Esophagus squamous epithelium (tissue), 4 donors: ENCODE measurements around the gene SLC25A48.

Experiments
- POLR2A ChIP-seq, 4 donors: fragments of 450-650 bp; IDR thresholded peaks; one replicate each; pipeline ENCODE4 v1.6.1; 2017; ENCODE audit warnings: antibody characterized with exemption in 4 of 4, mild to moderate bottlenecking in 4 of 4, moderate library complexity in 3 of 4
- TF ChIP-seq, protein P1 (sequence below), 6 experiments: fragments of 450-650 bp in 4 of 6; fragments of 200-600 bp in 2 of 6; sonication (generic) in 2 of 6; IDR thresholded peaks; one replicate each; pipeline ENCODE4 v1.5.1; 2016 to 2019; ENCODE audit warnings: antibody characterized with exemption in 6 of 6, mild to moderate bottlenecking in 4 of 6, moderate library complexity in 4 of 6

DNA sequence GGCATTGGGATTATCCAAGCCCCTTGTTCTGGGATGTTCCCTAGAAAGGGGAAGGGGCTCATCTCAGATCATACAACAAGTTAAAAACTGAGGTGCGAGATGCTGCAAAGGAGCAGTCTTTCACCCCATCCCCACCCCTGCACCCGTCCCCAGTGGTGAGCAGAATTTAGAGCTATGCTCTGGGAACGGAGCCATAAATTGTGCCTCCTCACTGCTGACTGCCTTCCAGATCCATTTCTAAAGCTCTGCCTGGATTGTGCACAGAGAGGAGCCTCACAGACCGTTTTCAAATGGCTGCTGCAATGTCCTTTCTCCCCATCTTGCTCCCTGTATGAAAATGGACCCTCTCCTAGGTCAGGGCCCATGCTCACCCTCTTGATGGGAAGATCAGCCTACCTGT lies 8.3 kb downstream of the SLC25A48 start:
- TF ChIP-seq POLR2A (IDR thresholded peaks at IDR 0.05): no peak
- TF ChIP-seq, protein P1, sequence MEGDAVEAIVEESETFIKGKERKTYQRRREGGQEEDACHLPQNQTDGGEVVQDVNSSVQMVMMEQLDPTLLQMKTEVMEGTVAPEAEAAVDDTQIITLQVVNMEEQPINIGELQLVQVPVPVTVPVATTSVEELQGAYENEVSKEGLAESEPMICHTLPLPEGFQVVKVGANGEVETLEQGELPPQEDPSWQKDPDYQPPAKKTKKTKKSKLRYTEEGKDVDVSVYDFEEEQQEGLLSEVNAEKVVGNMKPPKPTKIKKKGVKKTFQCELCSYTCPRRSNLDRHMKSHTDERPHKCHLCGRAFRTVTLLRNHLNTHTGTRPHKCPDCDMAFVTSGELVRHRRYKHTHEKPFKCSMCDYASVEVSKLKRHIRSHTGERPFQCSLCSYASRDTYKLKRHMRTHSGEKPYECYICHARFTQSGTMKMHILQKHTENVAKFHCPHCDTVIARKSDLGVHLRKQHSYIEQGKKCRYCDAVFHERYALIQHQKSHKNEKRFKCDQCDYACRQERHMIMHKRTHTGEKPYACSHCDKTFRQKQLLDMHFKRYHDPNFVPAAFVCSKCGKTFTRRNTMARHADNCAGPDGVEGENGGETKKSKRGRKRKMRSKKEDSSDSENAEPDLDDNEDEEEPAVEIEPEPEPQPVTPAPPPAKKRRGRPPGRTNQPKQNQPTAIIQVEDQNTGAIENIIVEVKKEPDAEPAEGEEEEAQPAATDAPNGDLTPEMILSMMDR (IDR thresholded peaks at IDR 0.05): no peak
